Left cardiac atrium (tissue), 4 donors: ENCODE measurements around the gene FAM237A. TPM values are rescaled to one million over a fixed set of nuclear protein-coding genes. Genes with fewer than 3 reads are reported as not detected.
A peak's percentile ranks its signal among the peaks of the same experiment; 100 is the strongest.

Experiments used
- ATAC-seq, 2 donors: fragments of 200-7000 bp; cut with Tn5 transposase; one replicate each; pipeline ENCODE4 v1.9.1; 2020; ENCODE audit warnings: mild to moderate bottlenecking in 2 of 2, moderate library complexity in 2 of 2
- DNase-seq: peaks from one replicate; pipeline ENCODE4 v3.0.0-alpha.2; 2020
- intact Hi-C, 2 donors: fragments of 100-400 bp; cut with DNase I; formaldehyde crosslinking; loops; one replicate each; pipeline versions ENCODE4 v1.14.1 to v1.15.1; 2022 to 2023
- total RNA-seq, 2 donors: library from RNA; stranded (reverse); fragmentation: NEBNext Ultra II Directional; extraction: Animal tissue kit (Norgen Biotek cat#: 25700); gene quantifications; one replicate each; pipeline ENCODE4 v1.2.1, GENCODE V29; 2021
- donor health status: DM: no; HTN: yes; CAD: no.
- donor health status: DM: no; HTN: yes; CAD: no; lungs with severe emphysema.
- donor health status: DM: yes; HTN: yes; CAD: no.
- donor health status: Dilated cardiomyopathy.

The FAM237A gene
- total RNA-seq, 2 donors from 2014 or later = not detected

- ATAC-seq (no peak), DNase-seq (no peak)
- intact Hi-C loops = no loop called here
These were observed 28.4 kb downstream of the FAM237A start for GRCh38 chr2:206670531-206671319.

GRCh38 chr2:206683546-206683945 is 41.3 kb downstream of the FAM237A start:
- DNase-seq = no peak
- no peak for ATAC-seq
- intact Hi-C loops = no loop called here

- intact Hi-C loops = no loop called here
- ATAC-seq = no peak
- no peak for DNase-seq
These were observed 46.2 kb downstream of the FAM237A start for GRCh38 chr2:206688453-206688852.

DNA sequence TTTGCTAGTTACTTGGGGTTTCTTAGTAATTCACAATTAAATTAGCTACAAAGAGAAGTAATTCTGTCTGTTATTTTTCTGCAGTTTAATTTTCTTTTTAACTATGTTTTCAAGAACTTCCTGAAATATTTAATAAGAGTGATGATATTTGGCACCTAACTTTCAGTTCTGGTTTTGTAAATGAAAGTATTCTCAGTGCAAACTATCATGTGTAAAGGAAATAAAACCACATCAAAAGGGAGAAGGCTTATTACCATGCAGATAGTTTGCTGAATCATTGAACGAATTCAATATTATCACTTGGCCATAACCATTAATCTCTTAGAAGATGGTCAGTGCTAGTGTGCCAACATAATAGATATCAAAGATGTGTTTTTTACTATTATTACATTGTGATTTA is 46.7 kb downstream of the FAM237A start:
- ATAC-seq = no peak
- no peak for DNase-seq
- intact Hi-C loops = no loop called here

DNA sequence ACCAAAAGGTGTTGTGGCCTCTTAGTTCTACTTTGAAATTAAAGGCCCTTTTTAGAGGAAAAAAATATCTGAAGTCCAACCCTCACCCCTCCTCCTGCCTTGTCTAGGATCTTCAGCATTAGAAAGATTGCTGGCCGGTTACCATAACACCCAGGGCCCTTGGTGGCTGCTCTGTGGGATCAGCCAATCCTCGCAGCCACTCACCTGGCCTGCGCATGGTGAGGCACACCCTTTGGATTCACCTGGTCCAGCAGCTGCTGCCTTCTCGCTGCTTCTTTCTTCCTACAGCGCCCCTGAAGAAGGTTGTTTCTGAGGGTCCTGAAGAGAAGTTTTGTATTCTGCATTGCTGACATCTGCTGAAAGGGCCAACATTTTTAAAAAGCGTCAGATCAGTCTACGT is 50.7 kb downstream of the FAM237A start:
- DNase-seq = no peak
- intact Hi-C loops = loop anchor here (5.0 kb wide), 2 partner anchors 89 to 784 kb away; no protein-coding TSS in a partner anchor
- no peak for ATAC-seq

- no peak for DNase-seq
- peak; percentile 41 to 73 for ATAC-seq
- intact Hi-C loops = loop anchor here (5.0 kb wide), 2 partner anchors 89 to 784 kb away; no protein-coding TSS in a partner anchor
These were observed 51.3 kb downstream of the FAM237A start for GRCh38 chr2:206693399-206694137.

DNA sequence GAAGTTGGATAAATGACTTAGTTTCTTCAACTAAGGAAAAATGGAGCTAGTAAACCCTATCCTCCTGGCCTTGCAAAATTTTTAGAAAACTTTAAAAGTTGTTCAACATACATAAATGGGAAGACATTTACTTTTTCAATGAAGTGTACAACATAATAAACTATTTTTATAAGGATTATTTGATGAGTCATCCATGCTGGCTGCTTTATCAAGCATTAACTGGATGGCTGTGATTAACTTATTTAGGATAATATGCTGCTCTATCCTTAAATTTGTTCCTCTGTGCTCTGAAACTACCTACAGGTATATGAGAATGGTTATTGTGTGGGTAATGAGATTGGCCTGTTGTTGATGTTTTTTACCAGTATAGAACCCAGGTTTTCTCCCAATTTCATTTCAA is 54.6 kb downstream of the FAM237A start:
- no peak for ATAC-seq
- intact Hi-C loops = no loop called here
- no peak for DNase-seq

- intact Hi-C loops = no loop called here
- DNase-seq (no peak), ATAC-seq (no peak)
These were observed 56.5 kb downstream of the FAM237A start for GRCh38 chr2:206698811-206699210.

Other genes with a start within 250 kb of the FAM237A start
- 10 to 100 TPM; 30.2 to 31.1 TPM for gene ADAM23, start 199.0 kb upstream of the FAM237A start, total RNA-seq
- gene DYTN, start 75.9 kb downstream of the FAM237A start, total RNA-seq = not detected
- under 1 TPM; 0.50 to 0.80 TPM for gene MDH1B, start 122.8 kb downstream of the FAM237A start, total RNA-seq
- gene FASTKD2, start 123.1 kb downstream of the FAM237A start, total RNA-seq = 10 to 100 TPM; 23.7 to 34.8 TPM